Lower lobe of right lung (tissue), 2 donors: Measurements from ENCODE around the gene STAT2. TPM values are rescaled to one million over a fixed set of nuclear protein-coding genes. Genes with fewer than 3 reads are reported as not detected.

Source experiments
- ATAC-seq, 2 donors: fragments of 200-7000 bp; cut with Tn5 transposase; one replicate each; pipeline ENCODE4 v1.9.1; 2020 to 2022; ENCODE audit warnings: mild to moderate bottlenecking in 2 of 2, moderate library complexity in 2 of 2
- DNase-seq: peaks from one replicate; pipeline ENCODE4 v3.0.0-alpha.2; 2020
- H3K27ac ChIP-seq: fragments of 200-600 bp; one replicate; pipeline ENCODE4 v1.8.0; 2022
- H3K27me3 ChIP-seq: fragments of 200-600 bp; one replicate; pipeline ENCODE4 v1.8.0; 2022; ENCODE audit warnings: low read depth
- H3K36me3 ChIP-seq: fragments of 200-600 bp; one replicate; pipeline ENCODE4 v1.8.0; 2022; ENCODE audit warnings: mild to moderate bottlenecking
- H3K4me1 ChIP-seq: fragments of 200-600 bp; one replicate; pipeline ENCODE4 v1.8.0; 2022
- H3K4me3 ChIP-seq: fragments of 200-600 bp; one replicate; pipeline ENCODE4 v1.8.0; 2022; ENCODE audit warnings: mild to moderate bottlenecking
- H3K9me3 ChIP-seq: fragments of 200-600 bp; one replicate; pipeline ENCODE4 v1.8.0; 2022
- CTCF ChIP-seq: fragments of 200-600 bp; IDR thresholded peaks from one replicate; pipeline ENCODE4 v1.8.0; 2022; ENCODE audit warnings: antibody characterized with exemption, mild to moderate bottlenecking
- intact Hi-C: fragments of 100-400 bp; cut with DNase I; formaldehyde crosslinking; loops from one replicate; pipeline ENCODE4 v1.11.0; 2022
- total RNA-seq: library from RNA; stranded (reverse); fragmentation: NEBNext Ultra II Directional; extraction: Animal tissue kit (Norgen Biotek cat#: 25700); gene quantifications from one replicate; pipeline ENCODE4 v1.2.1, GENCODE V29; 2021
- donor health status: DM: no; HTN: yes; CAD: no; lungs with severe emphysema.

The STAT2 gene
- total RNA-seq, 1 donor from 2014 or later: 213 TPM

- intact Hi-C loops: no loop called here
These were observed 44.7 kb downstream of the STAT2 start for GRCh38 chr12:56315249-56315621.

GRCh38 chr12:56311003-56311402, 48.9 kb downstream of the STAT2 start:
- Histone ChIP-seq H3K4me3 (no peak overlapping the region), H3K9me3 (no peaks in the 10 kb centered on the region), H3K27ac (no peak overlapping the region), H3K4me1 (peaks cover 9% of the 10 kb centered on the region), H3K36me3 (peaks cover 75% of the 10 kb centered on the region), H3K27me3 (no peaks in the 10 kb centered on the region)
- TF ChIP-seq CTCF: no peak
- intact Hi-C loops: no loop called here
- ATAC-seq (no peak), DNase-seq (no peak)

More at GRCh38 chr12:56315249-56315621, 44.7 kb downstream of the STAT2 start:
- Histone ChIP-seq H3K9me3 (no peaks in the 10 kb centered on the region), H3K4me3 (peak overlapping the region; percentile 96), H3K27ac (peak overlapping the region; percentile 91), H3K36me3 (peaks cover 62% of the 10 kb centered on the region), H3K4me1 (peaks cover 15% of the 10 kb centered on the region), H3K27me3 (no peaks in the 10 kb centered on the region)
- no peak for TF ChIP-seq CTCF
- peak in 1 of 2 donors; percentile 0 for ATAC-seq
- DNase-seq: no peak

GRCh38 chr12:56308714-56309113, 51.2 kb downstream of the STAT2 start:
- no peaks in the 10 kb centered on the region for H3K4me1 ChIP-seq
- ATAC-seq (no peak), DNase-seq (no peak)
- H3K9me3 ChIP-seq: no peaks in the 10 kb centered on the region
- H3K4me3 ChIP-seq: no peak overlapping the region
- H3K27me3 ChIP-seq: no peaks in the 10 kb centered on the region
- TF ChIP-seq CTCF: no peak
- H3K27ac ChIP-seq: no peak overlapping the region
- intact Hi-C loops: no loop called here
- peaks cover 85% of the 10 kb centered on the region for H3K36me3 ChIP-seq

- TF ChIP-seq CTCF: no peak
- Histone ChIP-seq H3K4me3 (no peak overlapping the region), H3K27ac (no peak overlapping the region), H3K9me3 (no peaks in the 10 kb centered on the region), H3K36me3 (peaks cover 76% of the 10 kb centered on the region), H3K27me3 (no peaks in the 10 kb centered on the region), H3K4me1 (peaks cover 3% of the 10 kb centered on the region)
- intact Hi-C loops: no loop called here
- DNase-seq: no peak
- no peak for ATAC-seq
These were observed 52.5 kb downstream of the STAT2 start for GRCh38 chr12:56307221-56307965.

GRCh38 chr12:56304872-56305590, 54.9 kb downstream of the STAT2 start:
- Histone ChIP-seq H3K27me3 (no peaks in the 10 kb centered on the region), H3K36me3 (peaks cover 57% of the 10 kb centered on the region), H3K27ac (no peak overlapping the region), H3K4me1 (peaks cover 21% of the 10 kb centered on the region), H3K9me3 (no peaks in the 10 kb centered on the region), H3K4me3 (no peak overlapping the region)
- ATAC-seq: no peak
- no peak for DNase-seq
- intact Hi-C loops: no loop called here
- no peak for TF ChIP-seq CTCF
